Measurements from ENCODE around the gene EFHB. TPM values are rescaled to one million over a fixed set of nuclear protein-coding genes. Genes with fewer than 3 reads are reported as not detected.

Gene EFHB
- total and polyA plus RNA-seq, 4 donors = 1.4 to 12.5 (median 4.1) TPM

GRCh38 chr3:19948226-19948591 lies 14.2 kb upstream of the EFHB start:
- no peak for TF ChIP-seq CTCF (IDR thresholded peaks at IDR 0.05; ENCODE audit: control extremely low read depth, extremely low read depth)
- WGBS, 2 donors = 2 to 5% methylated on average over 2 of the region's 2 CpGs
- Histone ChIP-seq H3K27me3 (ENCODE audit: control insufficient read depth in 3 of 3, insufficient read depth in 3 of 3, low read length in 2 of 3) (no peaks in the 10 kb centered on the region), H3K27ac (ENCODE audit: low read depth in 1 of 2, low read length in 1 of 2) (peak overlapping the region; percentile 95 to 96), H3K4me3 (peak overlapping the region; percentile 88), H3K36me3 (ENCODE audit: control insufficient read depth in 4 of 4, insufficient read depth in 4 of 4, low read length in 4 of 4) (peaks cover 0 to 9% (median 2%) of the 10 kb centered on the region in 4 donors), H3K4me1 (ENCODE audit: control insufficient read depth in 5 of 5, insufficient read depth in 5 of 5, low read length in 5 of 5) (peaks cover 0 to 22% (median 2%) of the 10 kb centered on the region in 5 donors), H3K9ac (ENCODE audit: insufficient read depth in 1 of 2, low read length in 2 of 2) (peak overlapping the region; percentile 92 to 94), H3K9me3 (ENCODE audit: control insufficient read depth in 4 of 4, insufficient read depth in 3 of 4, low read length in 3 of 4) (no peaks in the 10 kb centered on the region)
- ATAC-seq (ENCODE audit: insufficient read depth, low FRiP score) = no peak
- DNase-seq = no peak

GRCh38 chr3:19947549-19948225 lies 13.7 kb upstream of the EFHB start:
- peak overlapping the region; percentile 92 to 94 for H3K9ac ChIP-seq (ENCODE audit: insufficient read depth in 1 of 2, low read length in 2 of 2)
- ATAC-seq (ENCODE audit: insufficient read depth, low FRiP score) (peak; percentile 17), DNase-seq (peak; percentile 59 to 69 (median 64))
- H3K36me3 ChIP-seq (ENCODE audit: control insufficient read depth in 4 of 4, insufficient read depth in 4 of 4, low read length in 4 of 4) = peaks cover 0 to 9% (median 2%) of the 10 kb centered on the region in 4 donors
- WGBS, 2 donors = 0 to 1% methylated on average over 29 to 30 of the region's 30 CpGs
- peaks cover 0 to 22% (median 2%) of the 10 kb centered on the region in 5 donors for H3K4me1 ChIP-seq (ENCODE audit: control insufficient read depth in 5 of 5, insufficient read depth in 5 of 5, low read length in 5 of 5)
- H3K27ac ChIP-seq (ENCODE audit: low read depth in 1 of 2, low read length in 1 of 2) = peak overlapping the region; percentile 95 to 96
- no peak for TF ChIP-seq CTCF (IDR thresholded peaks at IDR 0.05; ENCODE audit: control extremely low read depth, extremely low read depth)
- H3K4me3 ChIP-seq = peak overlapping the region; percentile 88
- H3K9me3 ChIP-seq (ENCODE audit: control insufficient read depth in 4 of 4, insufficient read depth in 3 of 4, low read length in 3 of 4) = no peaks in the 10 kb centered on the region
- H3K27me3 ChIP-seq (ENCODE audit: control insufficient read depth in 3 of 3, insufficient read depth in 3 of 3, low read length in 2 of 3) = no peaks in the 10 kb centered on the region

- DNase-seq = peak; percentile 98 to 99 (median 99)
Measured at GRCh38 chr3:19946832-19947548, 13.0 kb upstream of the EFHB start, which contains the start of gene RAB5A. RAB5A (plus strand) TSS chr3:19947097; CDS start chr3:19950899, 3,802 bp downstream.

More at GRCh38 chr3:19946832-19947548, 13.0 kb upstream of the EFHB start, which contains the start of gene RAB5A:
- TF ChIP-seq CTCF (IDR thresholded peaks at IDR 0.05; ENCODE audit: control extremely low read depth, extremely low read depth) = no peak
- H3K27ac ChIP-seq (ENCODE audit: low read depth in 1 of 2, low read length in 1 of 2) = peak within 1 kb of the TSS; percentile 95 to 96
- 0 to 1% methylated on average over 63 to 73 of the region's 73 CpGs for WGBS, 2 donors
- peaks cover 0 to 7% (median 2%) of the 10 kb centered on the region in 4 donors for H3K36me3 ChIP-seq (ENCODE audit: control insufficient read depth in 4 of 4, insufficient read depth in 4 of 4, low read length in 4 of 4)
- peak within 1 kb of the TSS; percentile 92 to 94 for H3K9ac ChIP-seq (ENCODE audit: insufficient read depth in 1 of 2, low read length in 2 of 2)
- no peaks in the 10 kb centered on the region for H3K9me3 ChIP-seq (ENCODE audit: control insufficient read depth in 4 of 4, insufficient read depth in 3 of 4, low read length in 3 of 4)
- H3K4me1 ChIP-seq (ENCODE audit: control insufficient read depth in 5 of 5, insufficient read depth in 5 of 5, low read length in 5 of 5) = peaks cover 0 to 22% (median 2%) of the 10 kb centered on the region in 5 donors
- peak; percentile 93 for ATAC-seq (ENCODE audit: insufficient read depth, low FRiP score)
- H3K27me3 ChIP-seq (ENCODE audit: control insufficient read depth in 3 of 3, insufficient read depth in 3 of 3, low read length in 2 of 3) = no peaks in the 10 kb centered on the region
- H3K4me3 ChIP-seq = peak within 1 kb of the TSS; percentile 88

Data from lung (tissue), 12 donors.